Tongue (tissue), 2 donors: ENCODE data around the gene HEYL. TPM values are rescaled to one million over a fixed set of nuclear protein-coding genes. Genes with fewer than 3 reads are reported as not detected.
"Not testable (repeated sequence)": the region's sequence is repeated elsewhere in the genome, so short reads cannot be mapped to it uniquely, and the experiment has no call there.

Source experiments
- DNase-seq: peaks from one replicate; pipeline ENCODE4 v3.0.0-alpha.2; 2015
- total RNA-seq: library from RNA; depleted of rRNA; stranded (reverse); fragments of >200 nt; gene quantifications from one replicate; pipeline ENCODE4 v1.2.3, GENCODE V29; 2014

The HEYL gene
- total RNA-seq, 1 donor from 2014 or later, result 12.4 TPM

DNA sequence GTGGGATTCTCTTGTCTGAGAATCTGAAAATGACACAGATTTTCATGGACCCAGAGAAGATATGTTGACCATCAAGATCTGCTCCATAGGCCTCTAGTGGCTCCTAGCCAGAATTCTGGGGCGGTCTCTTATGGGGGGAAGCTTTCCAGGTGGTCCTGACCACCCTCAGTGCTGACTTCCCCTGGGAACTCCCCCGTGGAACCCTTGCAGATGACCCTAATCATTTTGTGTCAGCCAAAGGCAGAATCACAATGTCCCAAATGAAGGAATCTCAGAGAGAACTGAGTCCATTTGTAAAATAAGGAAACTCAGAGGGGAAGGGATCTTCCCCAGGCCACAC is 3.6 kb downstream of the HEYL start:
- DNase-seq, result no peak

GRCh38 chr1:39635205-39635870 is 4.1 kb downstream of the HEYL start:
- peak; percentile 65 for DNase-seq

- no peak for DNase-seq
These were observed 6.0 kb downstream of the HEYL start for GRCh38 chr1:39633422-39633821.

- DNase-seq, result peak; percentile 90
These were observed 6.6 kb downstream of the HEYL start for GRCh38 chr1:39632682-39633417.

DNA sequence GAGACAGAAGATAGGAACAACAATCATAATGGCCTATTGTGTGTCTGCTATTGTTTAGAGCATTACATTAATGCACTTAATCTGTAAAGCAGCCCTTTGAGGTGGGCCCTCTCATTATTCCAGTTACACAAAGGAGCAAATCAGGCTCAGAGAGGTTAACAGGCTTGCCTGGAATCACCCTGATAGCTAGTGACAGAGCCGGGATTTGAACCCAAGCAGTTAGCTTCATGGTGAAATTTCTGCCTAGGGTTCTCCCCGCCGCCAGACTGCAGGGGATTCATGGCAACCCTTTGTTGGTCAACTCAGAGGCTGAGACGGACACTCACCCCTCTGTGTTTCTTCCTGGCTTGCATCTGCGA is 7.1 kb downstream of the HEYL start:
- DNase-seq, result no peak

DNA sequence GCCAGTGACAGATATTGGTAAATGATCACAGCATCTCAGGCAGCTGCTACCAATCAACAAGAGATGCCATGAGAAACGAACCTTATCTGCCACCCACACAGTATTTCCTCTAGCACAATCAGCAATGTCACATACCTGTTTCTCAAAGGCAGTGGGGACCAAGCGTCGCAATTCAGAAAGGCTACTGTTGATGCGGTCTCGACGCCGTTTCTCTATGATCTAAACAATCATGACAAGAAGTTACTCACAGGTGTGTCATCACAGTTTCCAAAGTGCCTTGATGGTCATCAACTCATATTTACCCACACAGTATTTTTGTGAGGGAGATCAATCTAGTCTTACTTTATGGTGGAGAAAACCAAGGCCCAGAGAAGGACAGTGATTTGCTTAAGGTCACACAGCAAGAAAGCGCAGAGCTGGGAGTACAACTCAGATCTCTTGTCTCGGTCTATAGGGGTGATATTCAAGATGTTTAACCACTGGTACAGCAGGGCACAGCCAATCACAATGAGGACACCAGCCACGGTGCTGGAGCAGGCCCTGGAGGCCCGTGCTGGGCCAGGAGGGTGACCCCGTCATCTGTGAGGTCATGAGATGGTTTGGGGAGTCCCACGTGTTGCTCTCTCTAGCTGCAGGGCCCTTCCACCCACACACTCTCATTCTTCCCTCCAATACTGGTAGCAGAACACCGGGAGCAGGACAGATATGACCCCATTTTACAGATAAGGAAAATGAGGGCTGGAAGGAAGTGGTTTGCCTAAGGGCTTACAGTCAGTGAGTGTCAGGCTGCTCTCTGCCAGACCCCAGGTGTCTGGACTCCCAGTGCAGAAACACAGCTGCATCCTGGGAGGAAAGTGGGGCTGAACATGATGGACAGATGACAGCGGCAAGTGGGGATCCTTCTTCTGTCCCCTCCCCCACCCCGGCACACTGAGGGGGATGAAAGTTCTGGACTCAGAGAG is 7.8 kb downstream of the HEYL start:
- peak; percentile 48 for DNase-seq

GRCh38 chr1:39628807-39629350 is 10.6 kb downstream of the HEYL start:
- DNase-seq, result no peak

DNA sequence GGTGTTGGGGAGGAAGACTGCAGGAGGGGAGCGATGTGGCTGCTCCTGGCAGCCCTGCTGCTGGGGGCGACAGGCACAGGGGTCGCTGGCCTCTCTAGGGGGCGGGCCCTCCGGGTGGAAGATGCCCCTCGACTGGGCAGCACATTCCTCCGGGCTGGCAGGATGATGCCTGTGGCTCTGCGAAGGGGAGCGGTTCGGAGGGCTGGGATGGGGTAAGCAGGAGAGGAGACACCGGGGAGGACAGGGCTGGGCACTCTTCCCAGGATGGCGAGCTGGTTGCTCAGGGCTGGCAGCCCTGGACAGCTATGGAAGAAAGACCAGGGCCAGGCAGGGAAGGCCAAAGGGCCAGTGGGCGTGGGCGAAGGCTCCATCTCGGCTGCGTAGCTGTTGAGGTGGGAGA is 12.8 kb downstream of the HEYL start:
- DNase-seq, result no peak

DNA sequence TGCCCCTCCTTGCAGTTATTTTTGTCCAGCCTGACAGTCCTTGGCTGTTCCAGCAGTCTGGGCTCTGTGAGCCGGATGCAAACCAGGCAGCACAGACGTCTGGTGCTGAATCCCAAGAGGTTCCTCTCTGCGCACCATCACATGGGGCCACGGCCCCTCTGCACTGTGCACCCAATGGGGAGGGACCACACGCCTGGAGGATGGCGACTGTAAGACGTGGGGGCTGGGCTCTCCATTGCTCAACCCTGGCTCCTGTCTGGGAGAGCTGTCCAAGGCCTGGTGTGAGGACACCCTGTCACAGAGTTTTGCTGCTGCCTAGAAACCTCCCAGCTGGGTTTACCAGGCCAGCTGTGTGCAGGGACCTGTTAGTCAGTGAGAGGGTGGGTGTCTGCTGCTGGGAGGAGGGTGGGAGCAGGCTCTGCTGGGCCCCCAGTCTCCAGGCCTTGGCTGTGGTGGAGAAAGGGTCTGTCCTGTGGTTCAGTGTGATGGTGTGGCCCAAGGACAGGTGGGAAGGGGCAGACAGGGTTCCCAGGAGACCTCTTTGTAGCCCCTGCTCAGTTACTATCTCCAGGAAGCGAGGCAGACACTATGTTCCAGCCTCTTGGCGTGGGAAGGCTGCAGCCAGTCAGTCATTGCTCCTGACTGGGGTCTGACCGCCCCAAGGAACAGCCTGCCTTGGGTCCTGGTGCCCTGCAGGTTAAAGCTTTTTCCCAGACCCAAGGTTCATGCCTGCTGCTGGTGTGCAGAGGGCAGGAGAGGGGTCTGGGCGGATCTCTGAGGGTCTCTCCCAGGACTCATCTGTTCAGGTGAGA is 13.8 kb downstream of the HEYL start:
- peak; percentile 74 for DNase-seq

DNA sequence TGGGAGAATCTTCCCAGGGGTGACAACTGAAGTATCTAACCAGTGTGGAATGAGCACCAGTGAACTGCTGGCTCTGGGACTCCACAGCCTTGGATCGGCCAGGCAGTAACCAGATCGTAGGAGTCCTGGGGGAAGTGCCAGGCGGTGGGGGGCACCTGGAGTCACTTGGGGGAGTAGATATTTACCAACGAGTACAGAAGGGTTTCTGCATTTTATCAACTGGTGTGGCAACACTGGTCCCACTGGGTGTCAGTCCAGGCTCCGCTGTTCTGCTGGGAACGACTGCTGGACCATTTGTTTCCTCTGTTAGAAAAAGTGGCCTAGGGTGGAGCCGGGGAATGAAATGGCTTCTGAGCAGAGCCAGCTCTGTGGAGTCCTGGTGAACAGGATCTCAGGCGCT is 14.4 kb downstream of the HEYL start:
- DNase-seq, result no peak

- peak; percentile 89 for DNase-seq
These were observed 16.4 kb downstream of the HEYL start for GRCh38 chr1:39623053-39623452.

DNA sequence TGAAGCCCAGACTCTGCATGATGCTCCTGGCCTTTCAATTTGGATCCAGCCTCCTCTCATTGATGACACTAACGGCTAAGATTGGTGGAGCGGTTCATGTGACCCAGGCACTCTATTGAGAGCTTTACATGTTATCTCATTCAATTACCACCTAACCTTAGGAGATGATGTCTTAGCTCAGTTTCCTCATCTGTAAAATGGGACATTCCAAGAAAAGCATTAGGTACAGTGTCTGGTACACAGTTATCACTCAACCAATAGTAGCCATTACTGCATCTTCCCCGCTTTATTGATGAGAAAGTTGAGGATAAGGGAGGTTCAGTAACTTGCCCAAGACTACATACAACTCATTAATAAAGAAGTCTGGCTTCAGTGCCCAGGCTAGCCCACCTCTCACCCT is 17.0 kb downstream of the HEYL start:
- no peak for DNase-seq

- DNase-seq, result no peak
These were observed 18.7 kb downstream of the HEYL start for GRCh38 chr1:39620659-39621165.

- no peak for DNase-seq
These were observed 21.9 kb downstream of the HEYL start for GRCh38 chr1:39617488-39618049.

GRCh38 chr1:39615086-39615673 is 24.3 kb downstream of the HEYL start:
- DNase-seq, result no peak

- DNase-seq, result no peak
These were observed 25.0 kb downstream of the HEYL start for GRCh38 chr1:39614488-39614887.

DNA sequence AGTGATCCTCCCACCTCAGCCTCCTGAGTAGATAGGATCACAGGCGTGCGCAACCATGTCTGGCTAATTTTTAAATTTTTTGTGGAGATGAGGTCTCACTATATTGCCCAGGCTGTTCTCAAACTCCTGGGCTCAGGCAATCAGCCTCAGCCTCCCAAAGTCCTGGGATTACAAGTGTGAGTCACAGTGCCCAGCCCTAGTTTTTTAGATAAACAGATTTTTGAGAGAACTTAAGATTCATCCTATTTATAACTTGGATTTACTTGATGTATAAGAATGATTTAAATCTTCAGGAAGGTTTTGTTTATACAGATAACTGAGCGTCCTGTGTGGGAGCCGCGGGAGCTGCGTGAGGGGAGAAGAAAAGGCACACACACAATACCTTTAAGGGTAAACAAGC is 26.2 kb downstream of the HEYL start:
- DNase-seq, result no peak

DNA sequence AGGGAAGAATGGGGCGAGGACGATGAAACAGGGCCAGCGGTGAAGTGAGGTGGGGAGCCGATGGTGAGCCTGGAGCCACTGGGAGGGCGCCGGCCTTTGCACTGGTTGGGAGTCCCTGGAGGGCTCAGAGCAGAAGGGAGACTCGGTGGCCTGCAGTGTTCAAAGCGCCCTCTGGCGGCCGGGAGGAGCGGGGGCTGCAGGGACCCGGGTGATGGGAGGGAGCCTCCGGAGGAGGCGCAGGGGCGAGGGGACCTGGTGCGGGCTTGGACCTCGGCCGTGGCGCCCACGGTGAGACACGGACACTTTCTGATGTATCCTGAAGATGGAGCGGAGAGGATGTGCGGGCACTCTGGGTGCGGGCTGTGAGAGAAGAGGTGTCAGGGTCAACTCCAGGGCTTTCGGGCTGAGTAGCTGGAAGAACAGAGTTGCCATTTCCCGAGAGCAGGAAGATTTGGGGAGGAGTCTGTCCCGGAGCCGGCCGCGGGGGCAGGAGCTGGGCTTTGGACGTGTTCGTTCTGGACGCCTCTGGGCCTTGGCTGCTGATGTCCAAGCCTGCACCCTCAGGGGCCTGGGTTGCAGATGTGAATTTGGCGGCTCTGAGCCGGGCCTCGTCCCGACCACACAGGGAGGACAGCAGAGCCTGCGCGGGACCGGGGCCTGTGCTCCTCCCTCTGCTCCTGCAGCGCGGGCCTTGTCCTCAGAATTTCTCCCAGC is 29.7 kb downstream of the HEYL start:
- no peak for DNase-seq

GRCh38 chr1:39608921-39609320 is 30.5 kb downstream of the HEYL start:
- DNase-seq, result no peak

DNA sequence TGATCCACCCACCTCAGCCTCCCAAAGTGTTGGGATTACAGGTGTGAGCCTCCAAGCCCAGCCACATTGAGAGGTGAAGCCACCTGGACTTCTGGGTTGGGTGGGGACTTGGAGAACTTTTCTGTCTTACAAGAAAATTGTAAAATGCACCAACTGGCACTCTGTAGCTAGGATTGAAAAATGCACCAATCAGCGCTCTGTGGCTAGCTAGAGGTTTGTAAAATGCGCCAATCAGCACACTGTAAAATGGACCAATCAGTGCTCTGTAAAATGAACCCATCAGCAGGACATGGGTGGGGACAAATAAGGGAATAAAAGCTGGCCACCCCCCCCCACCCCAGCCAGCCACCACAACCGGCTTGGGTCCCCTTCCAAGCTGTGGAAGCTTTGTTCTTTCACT is 35.8 kb downstream of the HEYL start:
- DNase-seq, result not testable (repeated sequence)
